CD14-positive monocyte (primary cell): ENCODE measurements around the gene IGSF9. TPM values are rescaled to one million over a fixed set of nuclear protein-coding genes. Genes with fewer than 3 reads are reported as not detected.

Source experiments
- DNase-seq, 3 donors: peaks; one replicate each; pipeline ENCODE4 v3.0.0-alpha.2; 2011 to 2022
- H2AFZ ChIP-seq: 2 replicates; pipeline ENCODE4 v1.6.0; 2012; ENCODE audit warnings: mild to moderate bottlenecking, low read depth, low read length, inconsistent platforms; ENCODE audit not compliant: insufficient read depth, poor library complexity, severe bottlenecking
- H3K27ac ChIP-seq, 2 donors: 1 replicate in 1 of 2; 2 replicates in 1 of 2; pipeline ENCODE4 v1.5.1; 2012 to 2013; ENCODE audit warnings: low read length in 2 of 2, control low read depth in 1 of 2, inconsistent platforms in 1 of 2, low read depth in 1 of 2, mild to moderate bottlenecking in 1 of 2
- H3K27me3 ChIP-seq, 2 donors: one replicate each; pipeline versions ENCODE4 v1.6.0 to v1.6.1; 2011 to 2013; ENCODE audit warnings: low read length in 2 of 2; ENCODE audit not compliant: control insufficient read depth in 2 of 2, insufficient read depth in 2 of 2
- H3K36me3 ChIP-seq, 2 donors: replicated peaks in 1 of 2; 1 replicate in 1 of 2; 2 replicates in 1 of 2; pipeline versions ENCODE4 v1.5.1 to v1.6.1; 2012 to 2013; ENCODE audit warnings: low read length in 2 of 2, control low read depth in 1 of 2, inconsistent platforms in 1 of 2, mild to moderate bottlenecking in 1 of 2; ENCODE audit not compliant: insufficient read depth in 2 of 2, control insufficient read depth in 1 of 2
- H3K4me1 ChIP-seq, 2 donors: 1 replicate in 1 of 2; 2 replicates in 1 of 2; pipeline versions ENCODE4 v1.5.1 to v1.6.1; 2012 to 2013; ENCODE audit warnings: low read length in 2 of 2, control low read depth in 1 of 2, inconsistent platforms in 1 of 2, mild to moderate bottlenecking in 1 of 2, moderate library complexity in 1 of 2; ENCODE audit not compliant: insufficient read depth in 2 of 2, control insufficient read depth in 1 of 2
- H3K4me2 ChIP-seq: replicated peaks from 2 replicates; pipeline ENCODE3; 2012; ENCODE audit warnings: low read length, moderate library complexity, mild to moderate bottlenecking; ENCODE audit not compliant: poor library complexity, severe bottlenecking; ENCODE audit errors: extremely low read depth
- H3K4me3 ChIP-seq, 3 experiments: fragments of 200-600 bp in 1 of 3; sonication (generic) in 1 of 3; replicated peaks in 1 of 3; 1 replicate in 2 of 3; 2 replicates in 1 of 3; pipeline ENCODE4 v1.5.1; 2011 to 2013; ENCODE audit warnings: low read length in 3 of 3, mild to moderate bottlenecking in 3 of 3, control low read depth in 2 of 3, low read depth in 2 of 3, inconsistent platforms in 1 of 3, moderate library complexity in 1 of 3
- H3K79me2 ChIP-seq: 2 replicates; pipeline ENCODE4 v1.6.0; 2012; ENCODE audit warnings: mild to moderate bottlenecking, control low read depth, inconsistent platforms, low read length, moderate library complexity; ENCODE audit not compliant: insufficient read depth
- H3K9ac ChIP-seq: 2 replicates; pipeline ENCODE4 v1.6.0; 2017; ENCODE audit warnings: low read length, mild to moderate bottlenecking; ENCODE audit not compliant: insufficient read depth, poor library complexity, severe bottlenecking
- H3K9me3 ChIP-seq, 2 donors: replicated peaks in 1 of 2; 1 replicate in 1 of 2; 2 replicates in 1 of 2; pipeline versions ENCODE4 v1.5.1 to v1.6.1; 2012 to 2013; ENCODE audit warnings: low read length in 2 of 2, control low read depth in 1 of 2; ENCODE audit not compliant: control insufficient read depth in 1 of 2, insufficient read depth in 1 of 2
- H4K20me1 ChIP-seq: 2 replicates; pipeline ENCODE4 v1.6.0; 2012; ENCODE audit warnings: mild to moderate bottlenecking, low read length, control low read depth, moderate library complexity; ENCODE audit not compliant: insufficient read depth
- H3K27ac Mint-ChIP-seq, 7 donors: one replicate each; pipeline ENCODE4 v1.8.0; 2020; ENCODE audit warnings: mild to moderate bottlenecking in 7 of 7, mixed read lengths in 7 of 7, moderate library complexity in 6 of 7, inconsistent platforms in 2 of 7
- H3K27me3 Mint-ChIP-seq, 3 donors: one replicate each; pipeline ENCODE4 v1.8.0; 2021 to 2022; ENCODE audit warnings: low read depth in 3 of 3, mild to moderate bottlenecking in 3 of 3, mixed read lengths in 3 of 3, moderate library complexity in 3 of 3, inconsistent platforms in 1 of 3
- H3K36me3 Mint-ChIP-seq, 2 donors: one replicate each; pipeline ENCODE4 v1.8.0; 2020; ENCODE audit warnings: mixed read lengths in 2 of 2, inconsistent platforms in 1 of 2, mild to moderate bottlenecking in 1 of 2
- H3K4me1 Mint-ChIP-seq: one replicate; pipeline ENCODE4 v1.8.0; 2020; ENCODE audit warnings: mild to moderate bottlenecking, mixed read lengths
- H3K4me3 Mint-ChIP-seq, 2 donors: one replicate each; pipeline ENCODE4 v1.8.0; 2020; ENCODE audit warnings: mild to moderate bottlenecking in 2 of 2, mixed read lengths in 2 of 2, moderate library complexity in 1 of 2
- H3K9me3 Mint-ChIP-seq, 7 donors: one replicate each; pipeline ENCODE4 v1.8.0; 2020 to 2022; ENCODE audit warnings: mixed read lengths in 7 of 7, mild to moderate bottlenecking in 6 of 7, moderate library complexity in 6 of 7, inconsistent platforms in 2 of 7
- CTCF ChIP-seq: fragments of 200-600 bp; IDR thresholded peaks from one replicate; pipeline ENCODE4 v1.8.0; 2022; ENCODE audit warnings: antibody characterized with exemption, mild to moderate bottlenecking
- WGBS: methylation state at CpG from one replicate; pipeline ENCODE4 v1.1.5; 2013; ENCODE audit warnings: missing lambda C conversion rate; ENCODE audit not compliant: insufficient coverage; 5-methylcytosine and 5-hydroxymethylcytosine counted together
- intact Hi-C, 2 donors: fragments of 100-400 bp; cut with micrococcal nuclease; formaldehyde crosslinking; loops; one replicate each; pipeline versions ENCODE4 v1.15.0 to v1.15.1; 2023
- polyA plus RNA-seq, 3 donors: library from polyadenylated mRNA; depleted of rRNA in 1 of 3; unstranded in 2 of 3; stranded (reverse) in 1 of 3; fragments of 300-500 nt in 2 of 3; fragments of >200 nt in 1 of 3; fragmentation: Illumina TruSeq in 2 of 3; gene quantifications; 1 replicate in 2 of 3; 2 replicates in 1 of 3; pipeline ENCODE4 v1.2.3, GENCODE V29; 2012 to 2021

IGSF9 gene
- polyA plus RNA-seq, 3 donors = 0.04 TPM; not detected in 2

DNA sequence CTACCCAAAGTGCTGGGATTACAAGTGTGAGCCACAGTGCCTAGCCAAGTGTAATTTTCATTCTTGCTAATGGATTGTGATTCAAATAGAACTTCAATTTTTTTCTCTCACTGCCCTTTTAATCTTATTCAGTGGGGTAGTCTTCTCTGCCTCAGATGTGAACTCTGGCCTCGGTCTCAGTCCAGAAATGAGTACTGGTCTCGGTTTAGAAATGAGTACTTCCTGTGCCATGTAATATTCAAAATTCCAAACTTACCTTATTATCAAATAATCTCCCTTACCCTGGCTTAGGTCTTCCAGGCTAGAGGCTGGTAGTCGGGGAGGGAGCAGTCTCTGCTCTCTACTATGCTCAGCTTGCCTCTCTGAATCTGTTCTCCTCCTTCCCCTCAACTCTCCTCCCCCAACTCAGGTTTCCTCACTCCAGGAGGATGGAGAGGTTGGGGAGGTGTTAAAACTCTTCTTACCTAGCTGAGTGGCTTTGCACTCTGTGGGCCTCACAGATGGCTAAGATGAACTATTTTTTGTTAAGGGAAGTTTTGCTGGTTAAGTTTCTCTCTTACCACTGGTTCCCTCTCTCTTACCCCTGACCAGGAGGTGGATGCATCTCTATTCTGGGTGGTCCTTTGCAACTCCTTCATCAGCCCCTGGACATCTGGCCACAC, 13.4 kb upstream of the IGSF9 start:
- no peak overlapping the region for H3K4me3 ChIP-seq
- H3K4me1 ChIP-seq = peaks cover 7 to 8% of the 10 kb centered on the region in 2 donors
- no peak overlapping the region for H3K4me2 ChIP-seq
- TF ChIP-seq CTCF = no peak
- Mint-ChIP-seq H3K9me3 (no peaks in the 10 kb centered on the region), H3K36me3 (no peaks in the 10 kb centered on the region), H3K4me3 (no peak overlapping the region), H3K4me1 (peaks cover 7% of the 10 kb centered on the region), H3K27ac (no peak overlapping the region), H3K27me3 (peaks cover 1 to 14% (median 2%) of the 10 kb centered on the region in 3 donors)
- DNase-seq = no peak
- H3K9ac ChIP-seq = no peak overlapping the region
- no peaks in the 10 kb centered on the region for H3K27me3 ChIP-seq
- H3K9me3 ChIP-seq = no peaks in the 10 kb centered on the region
- intact Hi-C loops = no loop called here
- H4K20me1 ChIP-seq = no peaks in the 10 kb centered on the region
- H3K27ac ChIP-seq = no peak overlapping the region
- no peak overlapping the region for H2AFZ ChIP-seq
- no peaks in the 10 kb centered on the region for H3K36me3 ChIP-seq
- 100% methylated on average over 1 of the region's 3 CpGs for WGBS
- no peaks in the 10 kb centered on the region for H3K79me2 ChIP-seq

DNA sequence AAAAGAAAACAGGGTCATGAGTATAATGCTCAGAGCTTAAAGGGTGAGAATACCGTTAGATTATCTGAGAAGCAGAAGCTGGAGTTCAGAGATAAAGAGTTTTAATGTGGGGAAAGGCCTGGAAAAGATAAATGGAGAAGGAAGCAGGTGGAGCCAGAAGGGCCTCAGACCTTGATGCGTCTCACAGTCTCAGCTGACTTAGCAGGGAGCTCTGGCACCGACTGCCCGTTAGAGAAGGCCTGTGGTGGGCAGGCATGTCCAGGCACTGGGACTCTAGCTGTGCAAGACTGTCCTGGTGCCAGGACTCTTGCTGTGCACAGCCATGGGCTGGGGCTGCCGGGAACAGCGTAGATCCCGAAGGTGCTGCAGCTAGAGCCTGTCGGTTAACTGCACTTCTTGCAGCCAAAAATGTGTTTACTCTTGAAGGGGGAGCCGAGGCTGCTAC, 12.4 kb upstream of the IGSF9 start:
- Mint-ChIP-seq H3K27me3 (peaks cover 2 to 11% (median 4%) of the 10 kb centered on the region in 3 donors), H3K27ac (no peak overlapping the region), H3K4me3 (peak overlapping the region in 1 of 2 donors; percentile 29), H3K4me1 (peaks cover 17% of the 10 kb centered on the region), H3K36me3 (no peaks in the 10 kb centered on the region), H3K9me3 (no peaks in the 10 kb centered on the region)
- 73% methylated on average over 8 of the region's 9 CpGs for WGBS
- no peak for DNase-seq
- Histone ChIP-seq H4K20me1 (no peaks in the 10 kb centered on the region), H3K4me3 (no peak overlapping the region), H2AFZ (no peak overlapping the region), H3K9ac (no peak overlapping the region), H3K27ac (no peak overlapping the region), H3K4me2 (no peak overlapping the region), H3K36me3 (no peaks in the 10 kb centered on the region), H3K79me2 (no peaks in the 10 kb centered on the region), H3K9me3 (no peaks in the 10 kb centered on the region), H3K4me1 (peaks cover 14 to 16% of the 10 kb centered on the region in 2 donors), H3K27me3 (no peaks in the 10 kb centered on the region)
- intact Hi-C loops = no loop called here
- no peak for TF ChIP-seq CTCF
